SK-N-SH (cell line): ENCODE measurements around the gene ZFP14. TPM values are rescaled to one million over a fixed set of nuclear protein-coding genes. Genes with fewer than 3 reads are reported as not detected.

Experiments used
- CTCF ChIA-PET: fragments of 300-600, 350-600 bp; formaldehyde crosslinking; extraction: SDS; loops from one replicate; lab custom pipeline; 2021; lab: Yijun Ruan, JAX
- POLR2A ChIA-PET: fragments of 350-600 bp; sonication (Branson Sonifier 250); formaldehyde crosslinking; extraction: SDS; loops from one replicate; lab custom pipeline; 2020; ENCODE audit warnings: antibody characterized with exemption, inconsistent platforms; lab: Yijun Ruan, JAX
- DNase-seq: peaks from one replicate; pipeline ENCODE4 v3.0.0; 2012
- H2AFZ ChIP-seq: fragments of 200-600 bp; sonication (generic); 2 replicates; pipeline ENCODE4 v1.8.1; 2016; ENCODE audit warnings: antibody characterized with exemption, mild to moderate bottlenecking, low read depth
- H3F3A ChIP-seq: fragments of 200-600 bp; sonication (generic); replicated peaks from 2 replicates; pipeline ENCODE3; 2016; ENCODE audit warnings: antibody characterized with exemption, mild to moderate bottlenecking; ENCODE audit not compliant: insufficient read depth
- H3K27ac ChIP-seq, 2 experiments: fragments of 200-500 bp in 1 of 2; fragments of 200-600 bp in 1 of 2; sonication (Bioruptor generic) in 1 of 2; sonication (generic), shearing (Covaris generic) in 1 of 2; 2 replicates each; pipeline versions ENCODE4 v1.5.1 to v1.6.1; 2014 to 2016; ENCODE audit warnings: low read depth in 2 of 2, inconsistent platforms in 1 of 2, low read length in 1 of 2, mild to moderate bottlenecking in 1 of 2, mixed read lengths in 1 of 2
- H3K27me3 ChIP-seq: fragments of 200-600 bp; sonication (generic), shearing (Covaris generic); 2 replicates; pipeline ENCODE4 v1.6.1; 2016; ENCODE audit warnings: mixed run types; ENCODE audit not compliant: insufficient read depth
- H3K36me3 ChIP-seq, 2 experiments: fragments of 200-500 bp in 1 of 2; fragments of 200-600 bp in 1 of 2; sonication (Bioruptor generic) in 1 of 2; sonication (generic) in 1 of 2; replicated peaks in 1 of 2; 2 replicates each; pipeline versions ENCODE3 to v1.5.1; 2014 to 2016; ENCODE audit warnings: low read length in 1 of 2, mild to moderate bottlenecking in 1 of 2; ENCODE audit not compliant: insufficient read depth in 2 of 2, control insufficient read depth in 1 of 2
- H3K4me1 ChIP-seq, 2 experiments: fragments of 200-500 bp in 1 of 2; fragments of 200-600 bp in 1 of 2; sonication (Bioruptor generic) in 1 of 2; sonication (generic), shearing (Covaris generic) in 1 of 2; 2 replicates each; pipeline versions ENCODE4 v1.5.1 to v1.6.1; 2014 to 2016; ENCODE audit warnings: low read depth in 1 of 2, low read length in 1 of 2, mixed run types in 1 of 2; ENCODE audit not compliant: insufficient read depth in 2 of 2, control insufficient read depth in 1 of 2
- H3K4me2 ChIP-seq: fragments of 200-600 bp; sonication (generic), shearing (Covaris generic); 2 replicates; pipeline ENCODE4 v1.6.1; 2017; ENCODE audit warnings: mixed run types
- H3K4me3 ChIP-seq, 2 experiments: fragments of 200-500 bp in 1 of 2; fragments of 200-600 bp in 1 of 2; sonication (Bioruptor generic) in 1 of 2; sonication (generic), shearing (Covaris generic) in 1 of 2; 2 replicates each; pipeline versions ENCODE4 v1.5.1 to v1.8.1; 2014 to 2016; ENCODE audit warnings: low read depth in 2 of 2, inconsistent platforms in 1 of 2, low read length in 1 of 2, mild to moderate bottlenecking in 1 of 2, mixed read lengths in 1 of 2, moderate library complexity in 1 of 2
- H3K79me2 ChIP-seq: fragments of 200-600 bp; sonication (generic); 2 replicates; pipeline ENCODE4 v1.8.1; 2017; ENCODE audit warnings: mild to moderate bottlenecking; ENCODE audit not compliant: insufficient read depth
- H3K9ac ChIP-seq: fragments of 200-600 bp; sonication (generic); 2 replicates; pipeline ENCODE4 v1.6.1; 2017; ENCODE audit warnings: mixed run types
- H3K9me2 ChIP-seq: fragments of 200-600 bp; sonication (generic); 2 replicates; pipeline ENCODE4 v1.6.1; 2017; ENCODE audit warnings: mixed run types
- H3K9me3 ChIP-seq: fragments of 200-600 bp; sonication (generic); 2 replicates; pipeline ENCODE4 v1.6.1; 2017; ENCODE audit warnings: mixed run types, mild to moderate bottlenecking, moderate library complexity
- H4K20me1 ChIP-seq: fragments of 200-600 bp; sonication (generic); 2 replicates; pipeline ENCODE4 v1.6.1; 2017; ENCODE audit warnings: mild to moderate bottlenecking, mixed run types; ENCODE audit not compliant: insufficient read depth
- CHD2 ChIP-seq: fragments of 150-350 bp; IDR thresholded peaks from 2 replicates; pipeline ENCODE4 v1.6.1; 2018; ENCODE audit warnings: low read length; ENCODE audit not compliant: partially characterized antibody
- FOXJ3 ChIP-seq: sonication (generic); formaldehyde crosslinking; IDR thresholded peaks from 2 replicates; pipeline ENCODE4 v1.5.1; 2020; ENCODE audit warnings: mild to moderate bottlenecking, missing genetic modification reagents
- MXI1 ChIP-seq: IDR thresholded peaks from 2 replicates; pipeline ENCODE4 v1.6.1; 2012; ENCODE audit warnings: mild to moderate bottlenecking, low read depth, low read length, improper control_type of control experiment
- NFIC ChIP-seq: IDR thresholded peaks from 2 replicates; pipeline ENCODE4 v1.4.0; 2012; ENCODE audit warnings: borderline replicate concordance
- PBX3 ChIP-seq: IDR thresholded peaks from 2 replicates; pipeline ENCODE4; 2012
- RFX5 ChIP-seq: IDR thresholded peaks from 2 replicates; pipeline ENCODE4 v1.6.1; 2012; ENCODE audit warnings: mild to moderate bottlenecking, improper control_type of control experiment, low read length
- TAF1 ChIP-seq: IDR thresholded peaks from 2 replicates; pipeline ENCODE4 v1.6.1; 2012; ENCODE audit warnings: low read depth, mild to moderate bottlenecking, low read length, moderate library complexity, borderline replicate concordance
- TCF12 ChIP-seq: IDR thresholded peaks from 2 replicates; pipeline ENCODE4 v1.4.0; 2012
- TEAD4 ChIP-seq: IDR thresholded peaks from 2 replicates; pipeline ENCODE4 v1.4.0; 2012; ENCODE audit warnings: mild to moderate bottlenecking, borderline replicate concordance; ENCODE audit not compliant: insufficient read depth
- ZBTB33 ChIP-seq: IDR thresholded peaks from 2 replicates; pipeline ENCODE4 v1.4.0; 2012; ENCODE audit warnings: low read depth, borderline replicate concordance
- WGBS: methylation state at CpG from one replicate; pipeline ENCODE4 v1.1.6; 2017; ENCODE audit warnings: low lambda C conversion rate; 5-methylcytosine and 5-hydroxymethylcytosine counted together
- polyA plus RNA-seq, 3 experiments: library from polyadenylated mRNA; depleted of rRNA; stranded (reverse); fragments of >200 nt; gene quantifications; 2 replicates each; pipeline ENCODE4 v1.2.3, GENCODE V29; 2012
- TF ChIP-seq, protein P1 (sequence below): IDR thresholded peaks from 2 replicates; pipeline ENCODE4 v1.4.0; 2012; ENCODE audit warnings: low read depth, borderline replicate concordance

The ZFP14 gene
- polyA plus RNA-seq, 1 of the 3 experiments (the other 2 are of a cell fraction) = 1.1 TPM

DNA sequence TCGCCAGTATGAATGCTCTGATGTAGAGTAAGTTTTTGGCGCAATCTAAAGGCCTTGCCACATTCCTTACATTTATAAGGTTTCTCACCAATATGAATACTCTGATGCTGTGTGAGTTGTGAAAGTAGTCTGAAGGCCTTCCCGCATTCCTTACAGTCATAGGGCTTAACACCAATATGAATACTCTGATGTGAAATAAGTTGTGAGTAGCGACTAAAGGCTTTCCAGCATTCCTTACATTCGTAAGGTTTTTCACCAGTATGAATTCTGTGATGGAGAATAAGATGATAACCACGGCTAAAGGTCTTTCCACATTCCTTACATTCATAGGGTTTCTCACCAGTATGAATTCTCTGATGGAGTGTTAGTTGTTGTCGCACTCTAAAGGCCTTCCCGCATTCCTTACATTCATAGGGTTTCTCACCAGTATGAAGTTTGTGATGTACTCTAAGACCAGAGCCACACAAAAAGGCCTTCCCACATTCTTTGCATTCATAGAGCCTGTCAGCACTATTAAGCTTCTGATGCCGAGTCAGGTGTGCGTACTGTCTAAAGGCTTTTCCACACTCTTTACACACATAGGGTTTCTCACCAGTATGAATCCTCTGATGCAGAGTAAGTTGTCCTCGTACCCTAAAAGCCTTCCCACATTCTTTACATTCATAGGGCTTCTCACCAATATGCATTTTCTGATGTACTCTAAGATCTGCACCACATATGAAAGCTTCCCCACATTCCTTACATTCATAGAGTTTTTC is 14.1 kb upstream of the ZFP14 start:
- Histone ChIP-seq H3K9ac (no peak overlapping the region), H4K20me1 (no peaks in the 10 kb centered on the region), H3K27ac (no peak overlapping the region), H3K36me3 (peaks cover 36 to 55% of the 10 kb centered on the region in 2 experiments), H3K27me3 (no peaks in the 10 kb centered on the region), H3K79me2 (no peaks in the 10 kb centered on the region), H3K9me2 (no peaks in the 10 kb centered on the region), H3K4me1 (no peaks in the 10 kb centered on the region), H3F3A (no peaks in the 10 kb centered on the region), H3K4me3 (no peak overlapping the region; a peak in 1 of 4 replicates), H3K4me2 (no peak overlapping the region), H3K9me3 (peaks cover 35% of the 10 kb centered on the region), H2AFZ (no peak overlapping the region)
- 91% methylated on average over 11 of the region's 11 CpGs for WGBS
- CTCF ChIA-PET = interaction anchor here (0.8 kb wide), 1 partner anchor 13 kb away, joined by 3 read pairs; no protein-coding TSS in a partner anchor
- no peak for TF ChIP-seq PBX3
- no peak for TF ChIP-seq NFIC
- TF ChIP-seq TEAD4 = no peak
- no peak for TF ChIP-seq TAF1
- no peak for TF ChIP-seq TCF12
- TF ChIP-seq, protein P1, sequence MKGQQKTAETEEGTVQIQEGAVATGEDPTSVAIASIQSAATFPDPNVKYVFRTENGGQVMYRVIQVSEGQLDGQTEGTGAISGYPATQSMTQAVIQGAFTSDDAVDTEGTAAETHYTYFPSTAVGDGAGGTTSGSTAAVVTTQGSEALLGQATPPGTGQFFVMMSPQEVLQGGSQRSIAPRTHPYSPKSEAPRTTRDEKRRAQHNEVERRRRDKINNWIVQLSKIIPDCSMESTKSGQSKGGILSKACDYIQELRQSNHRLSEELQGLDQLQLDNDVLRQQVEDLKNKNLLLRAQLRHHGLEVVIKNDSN = no peak
- no peak for TF ChIP-seq RFX5
- POLR2A ChIA-PET = no interaction called here
- DNase-seq = no peak

- Histone ChIP-seq H3K4me3 (peak overlapping the region; percentile 75 to 84), H3K9ac (no peak overlapping the region), H3K79me2 (peaks cover 17% of the 10 kb centered on the region), H2AFZ (peak overlapping the region; percentile 100), H4K20me1 (no peaks in the 10 kb centered on the region), H3K27me3 (no peaks in the 10 kb centered on the region), H3K9me3 (no peaks in the 10 kb centered on the region), H3K4me1 (peaks cover 0 to 4% of the 10 kb centered on the region in 2 experiments; a peak in 2 of 4 replicates), H3K9me2 (no peaks in the 10 kb centered on the region), H3K36me3 (peaks cover 0 to 4% of the 10 kb centered on the region in 2 experiments), H3K27ac (peak overlapping the region in 1 of 2 experiments; percentile 36; a peak in 1 of 4 replicates), H3K4me2 (peak overlapping the region; percentile 83), H3F3A (peaks cover 9% of the 10 kb centered on the region)
- CTCF ChIA-PET = no interaction called here
- 71% methylated on average over 10 of the region's 10 CpGs for WGBS
- TF ChIP-seq ZBTB33 (no peak), FOXJ3 (no peak), CHD2 (no peak), MXI1 (no peak), TAF1 (no peak)
- no peak for DNase-seq
- POLR2A ChIA-PET = interaction anchor here (0.9 to 2.4 kb wide), 3 partner anchors 110 to 226 kb away, joined by 3 to 9 read pairs (median 4); partner anchors contain the start of genes ZNF260 and ZNF566
Measured at GRCh38 chr19:36379510-36379819, 464 bp upstream of the ZFP14 start.
